NK-92 treated with Interleukin-12 subunit alpha and Interleukin-12 subunit beta, amount 100 ng/mL, for 24 hours (cell line): Measurements from ENCODE around the gene KCTD1.

Experiments
- DNase-seq: peaks from one replicate; lab custom pipeline; 2025; lab: John Stamatoyannopoulos, UW

The KCTD1 gene

DNA sequence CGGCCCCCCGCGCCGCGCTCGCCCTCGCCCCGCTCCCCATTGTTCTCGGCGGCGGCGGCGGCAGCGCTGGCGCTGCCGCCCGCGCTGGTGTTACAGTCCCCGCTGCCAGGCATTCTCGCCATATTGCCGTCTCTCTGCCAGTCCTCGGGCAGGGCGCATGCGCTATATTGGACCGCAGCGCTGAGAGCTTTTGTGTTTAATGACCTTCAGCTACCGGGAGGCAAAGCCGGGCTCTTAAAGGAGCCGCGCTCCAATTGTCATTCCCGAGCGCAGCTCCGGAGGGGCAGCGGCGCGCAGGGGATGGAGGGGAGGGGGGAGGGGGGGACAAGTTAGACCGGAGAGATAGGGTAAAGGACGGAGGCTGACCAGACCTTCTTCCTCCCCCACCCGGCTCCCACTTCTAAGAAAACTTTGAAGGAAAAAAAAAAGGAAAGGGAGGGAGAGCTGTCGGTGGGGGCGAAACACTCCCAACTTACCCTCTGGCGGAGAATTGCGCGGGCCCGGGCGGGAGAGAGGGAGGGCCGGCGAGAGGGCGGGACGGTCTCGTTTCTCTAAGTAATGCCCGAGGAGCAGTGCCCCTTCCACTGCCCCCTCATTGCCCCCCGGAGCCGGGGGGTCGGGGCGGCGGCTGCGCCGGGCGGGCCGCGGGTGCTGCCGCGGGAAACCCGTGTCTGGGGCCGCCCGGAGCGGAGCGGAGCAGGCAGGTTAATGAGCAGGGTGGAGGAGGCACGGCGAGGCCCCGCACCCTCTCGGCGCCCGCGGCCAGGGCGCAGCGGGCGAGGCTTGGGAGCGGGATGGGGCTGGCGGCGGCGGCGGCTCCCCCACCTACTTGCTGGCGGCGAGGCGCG lies at the start of gene KCTD1:
TSS of gene KCTD1 (minus strand) at position 139 of the 848 bp plus-strand sequence. CDS start at position 122, 17 bp downstream.
- no peak for DNase-seq

DNA sequence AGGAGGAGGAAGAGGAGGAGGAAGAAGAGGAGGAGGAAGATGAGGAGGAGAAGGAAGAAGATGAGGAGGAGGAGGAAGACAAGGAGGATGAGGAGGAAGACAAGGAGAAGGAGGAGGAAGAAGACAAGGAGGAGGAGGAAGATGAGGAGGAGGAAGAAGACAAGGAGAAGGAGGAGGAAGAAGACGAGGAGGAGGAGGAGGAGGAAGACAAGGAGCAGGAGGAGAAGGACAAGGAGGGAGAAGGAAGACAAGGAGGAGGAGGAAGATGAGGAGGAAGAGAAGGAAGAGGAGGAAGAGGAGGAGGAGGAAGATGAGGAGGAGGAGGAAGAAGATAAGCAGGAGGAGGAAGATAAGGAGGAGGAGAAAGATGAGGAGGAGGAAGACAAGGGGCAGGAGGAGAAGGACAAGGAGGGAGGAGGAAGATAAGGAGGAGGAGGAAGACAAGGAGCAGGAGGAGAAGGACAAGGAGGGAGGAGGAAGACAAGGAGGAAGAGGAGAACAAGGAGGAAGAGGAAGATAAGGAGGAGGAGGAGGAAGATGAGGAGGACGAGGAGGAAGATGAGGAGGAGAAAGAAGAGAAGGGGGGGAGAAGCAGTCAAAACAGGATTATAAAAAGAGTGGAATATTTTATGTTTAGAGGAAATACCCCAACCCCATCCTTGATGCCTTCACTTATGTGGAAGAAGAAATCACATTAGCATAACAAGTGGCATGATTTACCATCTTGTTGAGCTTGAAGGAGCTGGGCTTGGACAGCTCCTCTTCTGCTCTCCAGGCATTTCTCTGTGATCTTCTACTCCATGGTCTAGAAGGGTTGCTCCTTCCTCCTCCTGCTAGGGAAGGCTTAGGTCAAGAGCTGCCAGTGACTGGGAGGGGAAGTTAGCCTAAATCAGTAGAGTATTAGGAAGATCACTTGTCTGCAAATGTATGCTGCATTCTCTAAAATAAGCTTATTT lies 45.3 kb upstream of the KCTD1 start:
- no peak for DNase-seq

- DNase-seq, result no peak
These were observed 36.4 kb upstream of the KCTD1 start for GRCh38 chr18:26584745-26585144.

GRCh38 chr18:26579941-26580618 lies 31.7 kb upstream of the KCTD1 start:
- DNase-seq, result no peak

GRCh38 chr18:26575865-26576217 lies 27.5 kb upstream of the KCTD1 start:
- DNase-seq, result no peak

- no peak for DNase-seq
These were observed 26.9 kb upstream of the KCTD1 start for GRCh38 chr18:26574958-26575864.

DNA sequence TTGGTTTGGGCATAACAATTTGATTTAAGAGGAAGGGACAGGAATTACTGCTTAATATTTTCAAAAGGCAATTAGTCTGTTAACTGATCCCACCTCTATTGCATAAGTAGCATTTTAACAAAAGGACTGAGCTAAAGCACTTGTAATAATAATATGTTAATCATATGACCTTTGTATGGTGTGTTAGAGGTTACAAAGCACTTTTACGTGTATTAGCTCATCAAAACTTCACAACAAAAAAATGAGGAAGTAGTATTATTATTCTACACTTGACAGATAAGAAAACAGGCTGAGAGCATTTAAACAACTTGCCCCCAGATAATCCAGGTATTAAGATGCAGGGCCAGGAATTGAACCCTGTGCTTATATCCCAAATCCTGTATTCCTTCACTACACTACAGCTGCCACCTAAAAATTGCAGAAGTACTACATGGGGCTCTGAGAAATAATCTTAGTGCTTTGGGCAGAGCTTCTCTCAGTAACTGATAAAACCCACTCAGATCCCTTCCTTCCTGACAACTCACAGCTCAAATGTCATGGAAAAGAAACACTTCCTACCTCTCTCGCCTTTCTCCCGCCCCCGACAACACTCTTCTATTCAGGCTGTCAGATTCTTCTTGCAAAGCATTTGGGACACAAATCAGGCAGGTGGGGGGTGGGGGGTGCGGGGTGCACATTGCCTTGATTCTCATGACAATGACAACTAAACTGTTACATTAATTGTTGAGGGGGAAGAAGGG lies 20.7 kb upstream of the KCTD1 start:
- no peak for DNase-seq

DNA sequence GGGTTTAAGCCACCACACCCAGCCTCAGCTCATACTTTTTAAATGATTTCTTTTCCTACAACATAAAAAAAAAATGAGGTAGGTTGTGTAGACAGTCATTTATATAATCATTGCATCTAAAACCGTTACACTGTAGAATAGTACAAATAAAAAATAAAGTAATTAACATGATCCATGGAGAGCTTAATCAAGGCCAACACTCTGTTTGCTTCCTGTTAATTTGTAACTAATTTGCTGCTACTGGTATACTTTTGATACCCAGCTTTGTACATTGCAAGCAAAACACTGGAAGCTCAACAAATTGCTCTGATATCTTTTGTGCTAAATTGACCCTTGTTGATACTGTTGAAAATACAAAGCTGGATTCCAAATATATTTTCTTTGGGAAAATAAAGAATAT lies 20.2 kb upstream of the KCTD1 start:
- no peak for DNase-seq

GRCh38 chr18:26566874-26567555 lies 18.7 kb upstream of the KCTD1 start:
- DNase-seq, result no peak

- DNase-seq, result no peak
These were observed 17.2 kb upstream of the KCTD1 start for GRCh38 chr18:26565514-26565913.

- DNase-seq, result no peak
These were observed 14.7 kb upstream of the KCTD1 start for GRCh38 chr18:26563024-26563423.

- DNase-seq, result no peak
These were observed 14.2 kb upstream of the KCTD1 start for GRCh38 chr18:26562568-26562967.

DNA sequence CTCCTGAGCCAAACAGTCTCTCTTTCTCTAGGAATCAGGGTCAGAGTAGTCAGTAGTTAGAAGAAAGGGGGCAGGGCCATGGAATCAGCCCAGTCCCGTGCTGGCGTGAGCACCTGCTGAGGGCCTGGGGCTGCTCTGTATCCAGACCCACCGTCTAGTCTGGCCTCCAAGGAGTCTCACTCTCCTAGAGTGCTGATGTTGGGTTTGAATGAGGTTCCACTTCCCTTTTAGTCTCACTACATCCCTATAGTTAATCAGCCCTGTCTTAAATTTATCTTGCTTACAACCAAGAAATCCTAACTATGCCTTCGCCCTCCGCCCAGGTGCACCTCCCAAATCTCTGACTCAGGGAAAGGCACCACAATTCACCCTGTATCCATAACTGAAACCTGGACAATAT lies 13.4 kb upstream of the KCTD1 start:
- no peak for DNase-seq

DNA sequence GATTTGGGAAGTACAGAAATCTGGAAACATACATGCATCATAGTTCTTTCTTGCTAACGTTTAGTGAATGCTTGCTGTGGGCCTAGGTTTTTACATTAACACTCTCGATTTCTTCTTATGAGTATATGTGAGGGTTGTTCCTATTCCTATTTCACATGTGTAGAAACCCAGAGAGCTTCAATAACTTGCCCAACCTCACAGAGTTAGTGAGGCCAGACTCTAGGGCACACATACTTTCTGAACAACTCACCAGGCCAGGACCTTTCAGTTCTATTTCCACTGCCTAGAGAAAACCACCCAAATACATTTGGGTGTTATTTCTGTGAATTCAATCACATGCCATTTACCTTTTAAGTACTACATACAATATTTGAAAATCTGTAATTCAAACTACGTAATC lies 8.2 kb upstream of the KCTD1 start:
- no peak for DNase-seq

- DNase-seq, result no peak
These were observed 7.6 kb upstream of the KCTD1 start for GRCh38 chr18:26555804-26556553.

DNA sequence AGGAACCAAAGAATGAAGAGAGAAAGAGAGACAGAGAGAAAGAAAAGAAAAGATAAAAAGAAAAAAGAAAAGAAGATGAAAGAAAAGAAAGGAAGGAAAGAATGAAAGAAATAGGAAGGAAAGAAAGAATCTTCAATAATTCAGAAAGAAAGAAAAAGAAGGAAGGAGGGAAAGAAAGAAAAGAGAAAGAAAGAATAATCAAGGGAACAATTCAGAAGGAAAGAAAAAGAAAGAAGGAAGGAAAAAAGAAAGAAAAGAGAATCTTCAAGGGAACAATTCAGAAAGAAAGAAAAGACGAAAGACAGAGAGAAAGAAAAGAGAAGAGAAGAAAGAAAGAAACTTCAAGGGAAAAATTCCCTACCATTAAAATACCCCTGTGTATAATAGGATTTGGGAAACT lies 5.6 kb upstream of the KCTD1 start:
- DNase-seq, result no peak

GRCh38 chr18:26551695-26552081 lies 3.3 kb upstream of the KCTD1 start:
- DNase-seq, result no peak

DNA sequence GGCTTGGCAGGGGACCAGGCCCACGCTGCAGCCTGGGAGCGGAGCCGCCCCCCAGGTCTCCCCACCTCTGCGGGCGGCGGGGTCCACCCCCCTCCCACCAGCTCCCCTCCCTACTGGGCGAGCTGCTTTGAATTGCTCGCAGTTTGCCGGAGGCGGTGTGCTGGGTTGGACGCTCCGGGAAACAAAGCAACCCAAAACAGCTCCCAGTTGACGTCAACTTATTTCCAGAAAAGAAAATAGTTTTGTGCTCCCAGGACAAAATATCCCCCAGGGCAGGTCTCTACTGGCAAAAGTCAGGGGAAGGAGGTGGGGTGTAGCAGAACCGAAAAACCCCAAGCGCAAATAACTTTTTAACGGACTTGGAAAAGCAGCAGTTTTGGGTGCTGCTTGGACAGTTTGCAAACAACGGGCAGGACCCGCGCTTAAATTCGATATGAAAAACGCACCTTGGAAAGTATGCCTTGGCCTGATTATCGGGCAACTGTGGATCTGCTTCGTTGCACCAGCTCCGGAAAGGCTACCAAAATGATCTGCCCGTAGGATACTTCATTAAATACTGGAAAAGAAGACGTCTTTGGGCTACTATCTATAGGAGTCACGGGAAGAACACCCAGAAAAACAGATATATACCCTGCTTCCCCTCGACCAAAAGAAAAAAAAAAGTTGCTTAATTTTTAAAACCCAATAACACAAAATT lies 2.8 kb upstream of the KCTD1 start:
- no peak for DNase-seq
